ENCODE measurements around the gene BMERB1.
"Not testable (repeated sequence)": the region's sequence is repeated elsewhere in the genome, so short reads cannot be mapped to it uniquely, and the experiment has no call there.

The BMERB1 gene

GRCh38 chr16:15434425-15435215 is at the start of gene BMERB1:
BMERB1 (plus strand) TSS chr16:15434588; CDS start chr16:15434654, 66 bp downstream.
- peak; percentile 94 for DNase-seq (ENCODE audit: low spot score)

GRCh38 chr16:15388060-15388459 is 46.3 kb upstream of the BMERB1 start:
- DNase-seq (ENCODE audit: low spot score) = not testable (repeated sequence)

- not testable (repeated sequence) for DNase-seq (ENCODE audit: low spot score)
Measured at GRCh38 chr16:15389916-15390315, 44.5 kb upstream of the BMERB1 start.

GRCh38 chr16:15393025-15393424 is 41.4 kb upstream of the BMERB1 start:
- not testable (repeated sequence) for DNase-seq (ENCODE audit: low spot score)

GRCh38 chr16:15395631-15396508 is 38.5 kb upstream of the BMERB1 start, which contains the start of gene MPV17L:
MPV17L (plus strand) TSS chr16:15395754; CDS start chr16:15395898, 144 bp downstream.
- peak; percentile 19 for DNase-seq (ENCODE audit: low spot score)

- DNase-seq (ENCODE audit: low spot score) = not testable (repeated sequence)
Measured at GRCh38 chr16:15396509-15396829, 37.9 kb upstream of the BMERB1 start.

GRCh38 chr16:15396948-15397594 is 37.3 kb upstream of the BMERB1 start:
- no peak for DNase-seq (ENCODE audit: low spot score)

GRCh38 chr16:15398618-15399316 is 35.6 kb upstream of the BMERB1 start:
- DNase-seq (ENCODE audit: low spot score) = no peak

GRCh38 chr16:15399317-15399716 is 35.1 kb upstream of the BMERB1 start:
- DNase-seq (ENCODE audit: low spot score) = no peak

- not testable (repeated sequence) for DNase-seq (ENCODE audit: low spot score)
Measured at GRCh38 chr16:15400314-15400713, 34.1 kb upstream of the BMERB1 start.

- no peak for DNase-seq (ENCODE audit: low spot score)
Measured at GRCh38 chr16:15401972-15402371, 32.4 kb upstream of the BMERB1 start.

GRCh38 chr16:15403392-15403995 is 30.9 kb upstream of the BMERB1 start:
- DNase-seq (ENCODE audit: low spot score) = no peak

GRCh38 chr16:15404091-15404490 is 30.3 kb upstream of the BMERB1 start:
- not testable (repeated sequence) for DNase-seq (ENCODE audit: low spot score)

- DNase-seq (ENCODE audit: low spot score) = no peak
Measured at GRCh38 chr16:15404792-15405191, 29.6 kb upstream of the BMERB1 start.

- not testable (repeated sequence) for DNase-seq (ENCODE audit: low spot score)
Measured at GRCh38 chr16:15407756-15408155, 26.6 kb upstream of the BMERB1 start.

GRCh38 chr16:15409476-15409875 is 24.9 kb upstream of the BMERB1 start:
- DNase-seq (ENCODE audit: low spot score) = not testable (repeated sequence)

GRCh38 chr16:15415511-15415985 is 18.8 kb upstream of the BMERB1 start:
- DNase-seq (ENCODE audit: low spot score) = no peak

- DNase-seq (ENCODE audit: low spot score) = no peak
Measured at GRCh38 chr16:15417197-15417596, 17.2 kb upstream of the BMERB1 start.

- no peak for DNase-seq (ENCODE audit: low spot score)
Measured at GRCh38 chr16:15418206-15418605, 16.2 kb upstream of the BMERB1 start.

- DNase-seq (ENCODE audit: low spot score) = not testable (repeated sequence)
Measured at GRCh38 chr16:15421696-15422095, 12.7 kb upstream of the BMERB1 start.

- DNase-seq (ENCODE audit: low spot score) = no peak
Measured at GRCh38 chr16:15422222-15422621, 12.2 kb upstream of the BMERB1 start.

Measured in AG08395 (cell line).